HL-60 (cell line): ENCODE measurements around the gene CLDN15.

Experiments
- CTCF ChIP-seq: IDR thresholded peaks from one replicate; pipeline ENCODE4 v1.5.1; 2011; ENCODE audit warnings: low read length, control low read depth, inconsistent platforms; ENCODE audit not compliant: insufficient read depth
- GABPA ChIP-seq: IDR thresholded peaks from 2 replicates; pipeline ENCODE4 v1.6.1; 2012; ENCODE audit warnings: low read depth
- POLR2AphosphoS5 ChIP-seq: IDR thresholded peaks from 2 replicates; pipeline ENCODE4 v1.6.1; 2012; ENCODE audit warnings: low read depth
- REST ChIP-seq: IDR thresholded peaks from 2 replicates; pipeline ENCODE4 v1.6.1; 2012; ENCODE audit warnings: low read depth; ENCODE audit not compliant: insufficient replicate concordance
- SPI1 ChIP-seq: IDR thresholded peaks from 2 replicates; pipeline ENCODE4 v1.6.1; 2012; ENCODE audit warnings: low read depth, mild to moderate bottlenecking, borderline replicate concordance

GRCh38 chr7:101198476-101198875, 39.1 kb downstream of the CLDN15 start:
- no peak for TF ChIP-seq CTCF
- TF ChIP-seq REST = no peak
- no peak for TF ChIP-seq GABPA
- TF ChIP-seq POLR2AphosphoS5 = no peak
- no peak for TF ChIP-seq SPI1
